Measurements from ENCODE around the gene SLC22A12.

SLC22A12 gene

DNA sequence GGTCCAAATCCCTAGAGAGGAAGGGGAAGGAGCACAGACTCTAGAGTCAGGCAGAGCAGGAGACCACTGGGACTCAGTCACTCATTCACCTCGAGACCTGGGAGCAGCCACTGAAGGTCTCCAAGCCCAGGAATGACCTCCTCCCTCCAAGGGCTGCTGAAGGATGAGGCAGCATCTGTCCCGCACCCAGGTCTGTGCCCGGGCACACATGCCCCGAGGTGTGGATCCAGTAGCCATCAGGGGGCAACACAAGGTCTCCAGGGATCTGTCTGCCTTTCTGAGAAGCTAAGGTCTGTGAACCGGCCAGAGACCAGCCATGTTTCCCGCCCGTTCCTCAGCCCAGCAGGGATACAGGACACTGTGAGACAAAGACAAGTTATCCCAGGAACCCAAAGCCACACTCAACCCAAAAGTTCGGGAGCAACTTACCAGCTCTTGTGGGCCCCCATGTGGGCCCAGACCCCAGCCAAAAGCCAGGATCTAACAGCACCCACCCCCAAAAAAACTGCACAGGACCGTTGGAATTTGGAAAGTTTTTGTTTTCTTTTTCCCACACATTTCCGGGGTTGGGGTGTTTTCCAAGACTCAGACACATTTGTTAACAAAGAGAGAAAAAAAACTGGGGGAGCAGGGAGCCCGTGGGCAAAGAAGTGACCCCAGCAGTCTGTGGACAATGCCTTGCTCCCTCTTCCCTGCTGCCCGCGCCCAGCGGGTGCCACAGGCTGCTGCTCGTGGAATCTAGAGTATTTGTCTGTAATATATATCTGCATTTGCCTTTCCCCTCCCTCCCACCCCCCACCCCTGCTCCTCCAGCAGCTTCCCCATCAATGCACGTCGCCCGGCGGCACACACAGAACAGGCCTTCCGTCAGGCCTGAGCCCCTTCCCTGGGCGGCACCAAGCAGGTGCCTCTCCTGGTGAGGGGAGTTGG, 14.9 kb downstream of the SLC22A12 start:
- DNase-seq = no peak

DNA sequence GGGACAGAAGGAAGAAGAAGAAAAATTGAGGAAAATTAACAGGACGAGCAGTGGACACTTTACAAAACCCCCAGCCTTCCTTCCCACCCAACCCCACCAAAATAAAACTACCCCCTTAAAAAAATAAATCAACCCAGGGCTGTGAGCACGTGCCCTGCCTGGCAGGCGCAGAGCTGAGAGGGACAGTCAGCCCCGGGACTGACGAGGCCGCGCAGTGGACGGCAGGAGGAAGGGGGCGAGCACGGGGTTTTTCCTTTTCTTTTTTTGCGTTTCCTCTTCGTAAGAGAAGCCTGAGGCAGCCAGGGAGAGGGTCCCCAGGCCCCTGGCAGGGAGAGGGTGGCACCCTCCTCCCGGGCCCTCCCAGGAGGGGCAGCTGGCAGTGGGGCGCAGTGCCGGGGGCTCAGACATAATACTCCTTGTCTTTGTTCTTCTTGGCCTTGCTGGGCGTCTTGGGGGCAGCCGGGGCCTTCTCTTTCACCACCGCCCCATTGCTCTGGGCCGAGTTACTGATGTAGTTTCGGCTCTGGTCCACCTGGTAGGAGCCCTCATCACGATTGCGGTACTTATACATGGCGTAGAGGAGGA, 15.9 kb downstream of the SLC22A12 start:
- DNase-seq = no peak

DNA sequence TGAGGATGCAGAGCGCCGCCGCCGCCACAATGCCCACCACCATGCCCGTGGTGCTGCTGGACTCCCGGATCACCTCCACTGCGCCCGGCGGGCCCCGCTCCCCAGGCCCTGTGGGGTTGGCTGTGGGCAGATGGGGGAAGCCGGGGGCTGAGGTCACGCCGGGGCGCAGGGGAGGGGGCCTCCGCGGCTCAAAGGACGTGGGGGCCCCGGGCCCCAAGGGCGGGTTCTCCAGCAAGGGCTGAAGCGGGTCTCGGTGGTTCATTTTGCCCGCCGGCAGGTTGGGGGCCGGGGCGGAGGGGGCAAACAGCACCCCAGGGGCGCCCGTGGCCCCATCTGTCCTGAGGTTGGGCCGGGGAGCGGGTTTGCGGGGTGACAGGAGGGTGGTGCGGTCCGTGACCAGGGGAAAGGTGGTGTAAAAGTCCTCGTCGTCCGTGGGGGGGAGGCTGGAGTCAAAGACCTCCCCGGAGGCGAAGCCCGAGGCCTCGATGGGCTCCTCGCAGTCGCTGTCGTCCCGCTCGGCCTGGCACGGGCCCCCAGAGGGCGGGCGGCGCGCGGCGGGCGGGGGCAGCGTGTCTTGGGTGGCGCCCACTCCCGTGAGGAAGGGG, 16.5 kb downstream of the SLC22A12 start:
- no peak for DNase-seq

DNA sequence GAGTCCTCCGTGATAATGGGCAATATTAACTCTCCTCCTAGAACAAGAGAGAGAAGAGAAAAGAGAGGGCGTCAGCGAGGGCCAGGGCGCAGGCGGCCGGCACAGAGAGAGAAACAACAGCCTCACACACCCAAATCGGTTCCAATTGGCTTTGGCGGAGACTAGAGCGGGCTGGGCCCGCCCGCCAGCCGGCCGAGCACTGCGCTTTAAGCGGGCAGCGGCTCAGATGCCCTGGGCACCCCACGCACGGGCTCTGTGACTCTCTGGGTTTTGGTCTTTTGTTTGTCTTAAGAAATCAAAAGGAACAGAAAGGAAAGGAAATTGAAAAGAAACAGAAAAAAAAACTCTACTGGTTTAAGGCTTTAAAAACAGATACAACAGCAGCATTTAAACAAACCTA, 17.0 kb downstream of the SLC22A12 start:
- no peak for DNase-seq

DNA sequence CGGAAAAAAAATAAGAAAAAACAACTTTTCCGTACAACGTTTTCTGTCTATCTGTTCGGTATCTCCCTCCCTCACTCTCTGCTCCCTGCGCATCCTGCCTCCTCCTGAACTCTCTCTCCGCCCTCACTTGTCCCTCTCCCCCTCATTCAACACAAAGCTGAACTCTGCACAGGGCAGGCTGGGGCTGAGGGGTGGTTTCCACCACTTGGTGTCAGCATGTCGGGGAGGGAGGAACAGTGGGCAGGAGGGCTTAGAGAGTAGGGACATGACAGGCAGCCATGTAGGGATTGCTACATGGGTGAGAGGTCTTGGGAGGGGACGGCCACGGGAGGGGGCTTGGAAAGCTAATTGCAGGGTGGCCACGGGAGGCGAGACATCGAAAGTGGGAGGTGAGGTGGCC, 17.6 kb downstream of the SLC22A12 start:
- DNase-seq = no peak

GRCh38 chr11:64609436-64610047, 18.5 kb downstream of the SLC22A12 start:
- no peak for DNase-seq

DNA sequence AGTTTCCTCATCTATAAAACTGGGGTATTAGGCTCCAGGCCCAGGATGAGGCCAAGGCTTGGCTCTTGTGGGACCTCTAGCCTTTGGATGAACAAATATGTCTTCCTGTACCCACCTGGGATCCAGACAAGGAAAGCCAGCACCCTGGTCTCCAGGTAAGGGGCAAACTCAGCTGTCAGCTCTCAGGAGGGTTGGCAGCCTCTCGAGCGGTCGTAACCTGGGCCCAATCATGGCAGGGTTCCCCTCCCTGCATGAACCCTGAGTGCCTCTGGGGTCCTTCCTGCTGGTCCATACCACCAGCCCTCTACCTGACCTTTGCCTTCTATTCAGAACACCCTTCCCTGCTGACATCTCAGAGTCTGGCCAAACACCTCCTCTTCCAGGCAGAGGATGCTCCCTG, 19.6 kb downstream of the SLC22A12 start:
- no peak for DNase-seq

DNA sequence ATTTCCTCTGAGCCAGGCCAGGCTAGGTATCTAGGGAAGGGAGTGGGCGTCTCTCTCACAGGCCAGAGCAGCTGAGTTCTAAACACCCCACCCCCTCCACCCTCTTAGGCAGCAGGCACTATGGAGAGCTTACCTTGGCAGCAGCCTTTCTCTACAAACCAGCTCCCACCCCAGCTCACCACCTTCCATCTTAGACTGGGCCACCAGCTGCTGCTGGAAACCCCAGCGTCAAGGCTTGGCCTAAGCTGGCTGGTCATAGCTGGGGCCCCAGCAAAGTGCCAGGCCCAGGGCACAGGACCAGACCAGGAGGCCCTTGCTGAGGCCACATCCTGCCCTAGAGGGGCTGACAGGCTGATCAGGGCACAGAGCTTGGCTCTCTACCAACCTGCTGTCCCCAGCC, 20.2 kb downstream of the SLC22A12 start:
- no peak for DNase-seq

DNA sequence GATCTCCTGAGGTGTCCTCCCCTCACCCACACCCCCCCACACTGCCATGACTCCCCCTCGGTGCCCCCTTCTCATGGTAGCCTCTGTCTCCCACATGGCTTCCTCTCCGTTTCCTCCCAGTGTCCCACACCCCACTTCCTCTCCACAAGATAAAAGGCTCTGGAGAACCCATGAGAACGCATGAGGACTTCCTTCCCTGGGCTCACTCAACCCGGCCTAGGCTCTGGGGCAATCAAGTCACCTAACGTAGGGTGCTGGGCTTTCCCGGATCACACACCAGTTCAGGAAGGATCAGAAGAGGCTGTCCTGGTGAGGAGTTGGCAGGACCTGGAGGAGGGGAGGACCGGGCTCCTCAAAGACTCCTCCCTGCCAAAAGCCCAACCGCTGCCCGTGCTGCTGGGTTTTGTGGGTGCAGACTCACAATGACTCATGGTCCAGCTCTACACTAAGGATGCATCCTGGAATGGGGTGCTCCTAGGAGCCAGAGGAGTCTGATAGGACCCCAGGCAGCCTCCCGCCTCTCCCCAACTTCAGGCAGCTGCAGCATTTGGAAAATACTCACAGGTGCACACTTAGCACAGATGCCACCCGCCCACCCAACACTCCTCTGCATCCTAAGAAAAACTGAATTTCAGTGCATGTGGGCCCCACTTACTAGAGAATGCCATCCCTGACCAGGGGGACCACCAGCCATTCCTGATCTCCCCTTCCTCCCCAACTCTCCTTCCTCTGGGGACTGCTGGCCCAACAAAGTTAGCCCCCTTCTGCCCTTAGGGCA, 21.0 kb downstream of the SLC22A12 start:
- no peak for DNase-seq

- DNase-seq = no peak
Observed at GRCh38 chr11:64613648-64614047, 22.6 kb downstream of the SLC22A12 start.

GRCh38 chr11:64614917-64615316, 23.9 kb downstream of the SLC22A12 start:
- DNase-seq = no peak

DNA sequence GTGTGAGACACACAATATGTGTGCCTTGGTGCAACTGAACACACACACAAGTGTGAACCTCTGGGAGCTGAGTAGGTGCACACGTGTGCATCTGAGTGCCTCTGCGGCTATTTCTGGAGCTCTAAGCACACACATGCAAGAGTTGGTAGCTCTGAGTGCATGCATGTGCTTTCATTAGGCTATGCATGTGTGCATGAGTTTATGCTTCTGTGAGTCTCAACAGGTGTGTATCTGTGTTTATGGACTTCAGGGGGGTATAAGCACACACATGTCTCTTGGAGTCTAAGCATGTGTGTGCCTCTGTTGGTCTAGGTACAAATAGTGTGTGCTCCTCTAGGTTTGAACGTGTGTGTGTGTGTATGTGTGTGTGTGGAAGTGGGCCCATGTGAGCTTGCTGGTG, 25.8 kb downstream of the SLC22A12 start:
- no peak for DNase-seq

DNA sequence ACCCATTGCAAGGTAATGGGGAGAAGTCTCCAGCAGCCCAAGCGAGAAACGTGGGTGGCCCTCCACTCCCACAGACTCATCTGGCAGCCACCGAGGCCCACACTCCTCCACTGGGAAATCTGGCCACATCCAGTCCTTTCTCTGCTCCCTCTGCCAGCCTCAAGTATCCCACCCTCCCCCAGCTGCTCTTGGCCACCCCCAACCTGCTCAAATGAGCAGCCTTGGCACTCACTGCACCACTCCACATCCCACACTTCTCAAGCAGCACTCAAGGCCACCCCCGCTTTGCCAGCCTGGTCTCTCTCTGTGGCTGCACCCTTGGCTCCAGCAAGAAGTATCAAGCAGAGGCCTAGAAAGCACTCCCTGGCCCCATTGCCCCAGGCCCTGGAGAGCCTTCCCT, 28.2 kb downstream of the SLC22A12 start:
- peak; percentile 81 for DNase-seq

- DNase-seq = peak; percentile 81
Observed at GRCh38 chr11:64619811-64620380, 28.9 kb downstream of the SLC22A12 start.

- peak; percentile 81 for DNase-seq
Observed at GRCh38 chr11:64620381-64620971, 29.5 kb downstream of the SLC22A12 start.

- no peak for DNase-seq
Observed at GRCh38 chr11:64621283-64622019, 30.4 kb downstream of the SLC22A12 start.

GRCh38 chr11:64622681-64623080, 31.7 kb downstream of the SLC22A12 start:
- DNase-seq = no peak

- no peak for DNase-seq
Observed at GRCh38 chr11:64624883-64625481, 34.0 kb downstream of the SLC22A12 start.

GRCh38 chr11:64626637-64627036, 35.6 kb downstream of the SLC22A12 start:
- no peak for DNase-seq

- no peak for DNase-seq
Observed at GRCh38 chr11:64627371-64627770, 36.4 kb downstream of the SLC22A12 start.

DNA sequence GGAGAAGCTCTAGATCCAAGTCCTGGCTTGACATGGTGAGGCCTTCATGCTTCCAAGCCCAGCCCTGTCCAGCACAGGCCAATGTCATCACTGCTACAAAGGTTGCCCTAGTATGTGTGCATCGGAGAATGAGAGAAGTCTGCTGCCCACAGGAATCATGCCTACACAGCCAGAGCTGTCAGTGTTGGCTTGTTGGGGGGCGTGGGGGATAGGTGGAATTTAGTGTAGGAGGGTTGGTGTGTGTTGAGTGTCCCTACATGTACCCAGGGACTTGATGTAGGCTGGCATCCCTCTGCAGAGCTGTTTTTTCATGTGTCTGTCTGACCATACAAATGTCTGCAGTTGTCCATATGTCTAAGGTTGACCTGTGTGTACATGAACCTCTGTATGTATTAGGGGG, 37.6 kb downstream of the SLC22A12 start:
- DNase-seq = no peak

Data from DMS79 (cell line).